Stimulated activated naive CD8-positive, alpha-beta T cell treated with anti-CD3 and anti-CD28 coated beads, Interleukin-15, Interleukin-2, amounts not matched to agents 100 U/mL and 50 U/mL, for 24 hours (primary cell): ENCODE data around the gene TANK.

Experiments
- ATAC-seq: fragments of 150-1000 bp; cut with Tn5 transposase; one replicate; pipeline ENCODE4 v1.10.0; 2021
- DNase-seq: peaks from one replicate; pipeline ENCODE4 v3.0.0; 2021

TANK gene

DNA sequence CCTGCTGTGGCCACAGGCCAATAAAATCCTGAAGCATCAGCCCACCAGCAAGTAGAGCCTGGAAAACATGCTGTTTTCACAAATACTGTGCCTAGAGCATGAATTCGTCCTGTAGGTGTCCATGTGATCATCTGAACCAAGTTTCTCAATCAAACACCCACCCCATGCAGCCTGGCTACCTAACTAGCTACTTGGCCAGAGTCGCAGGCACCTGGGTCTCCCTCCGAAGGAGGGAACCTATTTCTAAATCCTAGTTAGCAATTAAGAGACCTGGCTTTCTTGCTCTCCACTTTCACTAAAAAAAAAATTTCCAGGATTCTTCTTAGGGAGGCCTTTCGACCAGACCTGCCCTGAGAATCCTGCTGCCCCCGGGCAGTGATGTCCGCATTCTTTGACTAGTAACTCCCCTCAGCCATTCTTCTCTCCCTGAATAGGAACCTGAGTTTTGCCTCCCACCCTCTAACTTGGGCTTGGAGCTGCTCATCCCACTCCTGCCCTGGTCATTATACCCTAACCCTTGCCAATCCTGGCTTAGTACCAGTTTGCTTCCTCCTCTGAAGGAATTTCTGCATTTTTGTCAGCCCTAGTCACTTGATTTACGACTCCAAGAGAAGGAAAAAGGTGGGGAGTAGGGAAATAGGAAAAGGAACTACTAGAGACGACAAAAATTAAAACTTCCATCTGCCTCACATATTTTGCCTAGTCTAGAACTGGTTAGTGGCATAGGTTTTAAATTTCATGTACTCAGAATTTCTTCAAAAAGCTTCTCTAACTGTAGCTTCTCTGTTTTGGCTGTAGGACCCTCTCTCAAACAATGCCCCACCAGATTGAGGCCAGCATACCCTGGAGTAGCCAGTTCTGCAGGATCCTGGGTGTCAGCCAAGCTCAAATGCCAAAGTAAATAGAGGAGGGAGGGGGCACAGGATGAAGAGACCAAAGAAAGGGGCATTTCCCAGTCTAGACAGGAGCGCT, 25.4 kb upstream of the TANK start:
- no peak for DNase-seq
- no peak for ATAC-seq

DNA sequence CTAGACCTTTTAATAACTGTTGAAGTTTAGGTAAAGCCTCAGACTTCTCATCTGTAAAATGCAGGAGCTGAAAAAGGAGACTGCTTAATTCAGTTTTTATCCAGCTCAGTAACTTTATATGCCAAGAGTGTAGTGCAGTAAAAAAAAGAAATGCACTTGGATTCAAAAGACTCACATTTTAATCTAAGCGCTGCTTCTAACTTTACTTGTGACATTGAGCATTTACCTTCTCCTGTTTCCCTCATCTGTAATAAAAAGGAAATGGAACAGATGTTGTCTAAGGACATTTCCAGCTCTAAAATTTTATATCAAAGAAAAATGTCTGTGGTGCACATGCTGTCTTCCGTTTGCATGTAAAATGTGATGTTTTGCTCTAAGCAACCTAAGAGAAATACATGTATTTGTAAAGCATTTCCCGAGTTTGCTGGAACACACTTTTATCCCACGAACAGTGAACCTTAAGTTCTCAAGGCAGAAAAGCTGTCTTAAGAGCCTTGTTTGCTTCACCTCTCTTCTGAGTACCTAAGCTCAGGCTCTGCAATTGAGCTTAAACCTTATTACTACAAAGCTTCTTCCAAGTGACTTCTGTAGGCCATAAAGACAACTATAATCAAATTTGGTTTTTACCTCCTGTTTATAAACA, 24.2 kb upstream of the TANK start:
- DNase-seq (no peak), ATAC-seq (no peak)

DNA sequence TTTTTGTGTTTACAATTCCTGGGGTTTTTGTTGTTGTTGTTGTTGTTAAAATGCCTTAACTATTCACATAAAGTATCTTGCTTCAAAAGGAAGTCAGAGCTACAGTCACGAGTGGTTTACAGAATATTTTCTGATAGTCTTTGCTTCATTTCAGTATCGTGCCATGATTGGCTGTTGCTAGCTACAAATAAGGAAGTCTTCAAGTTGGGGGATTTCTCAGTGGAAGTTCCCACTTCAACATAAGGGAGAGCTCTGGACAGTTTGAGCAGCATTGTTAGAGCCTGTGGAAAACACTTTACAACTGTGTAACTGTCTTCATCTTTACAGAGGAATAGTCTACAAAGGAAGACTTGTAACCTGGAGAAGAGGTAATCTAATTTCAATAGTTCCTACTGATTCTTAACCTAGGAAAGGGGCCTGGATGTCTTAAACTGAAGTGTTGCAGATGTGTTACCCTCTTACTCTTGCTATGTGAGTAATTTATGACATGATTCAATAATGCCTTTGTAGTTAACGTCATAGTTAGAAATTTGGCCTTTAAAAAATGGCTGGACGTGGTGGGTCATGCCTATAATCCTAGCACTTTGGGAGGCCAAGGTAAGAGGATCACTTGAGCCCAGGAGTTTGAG, 23.4 kb upstream of the TANK start:
- ATAC-seq = peak; percentile 90
- peak; percentile 24 for DNase-seq

DNA sequence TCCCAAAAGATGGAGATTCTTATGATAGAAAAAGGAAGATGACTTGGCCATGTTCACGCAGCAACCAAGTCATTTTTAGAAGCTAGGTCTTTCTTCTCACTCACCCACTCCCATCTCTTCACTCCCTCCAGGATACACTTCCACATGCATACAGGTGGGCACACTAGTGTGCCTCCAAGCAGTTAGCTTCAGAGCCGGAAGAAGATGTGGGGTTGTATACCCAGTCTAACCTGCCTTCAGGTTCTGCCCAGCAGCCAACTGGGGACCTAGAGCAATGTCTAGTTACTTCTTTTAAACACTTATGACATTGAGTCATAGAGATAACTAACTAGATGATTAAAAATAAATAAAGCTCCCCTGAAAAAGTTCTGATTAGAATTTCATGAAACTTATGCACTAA, 21.8 kb upstream of the TANK start:
- peak; percentile 38 for ATAC-seq

DNA sequence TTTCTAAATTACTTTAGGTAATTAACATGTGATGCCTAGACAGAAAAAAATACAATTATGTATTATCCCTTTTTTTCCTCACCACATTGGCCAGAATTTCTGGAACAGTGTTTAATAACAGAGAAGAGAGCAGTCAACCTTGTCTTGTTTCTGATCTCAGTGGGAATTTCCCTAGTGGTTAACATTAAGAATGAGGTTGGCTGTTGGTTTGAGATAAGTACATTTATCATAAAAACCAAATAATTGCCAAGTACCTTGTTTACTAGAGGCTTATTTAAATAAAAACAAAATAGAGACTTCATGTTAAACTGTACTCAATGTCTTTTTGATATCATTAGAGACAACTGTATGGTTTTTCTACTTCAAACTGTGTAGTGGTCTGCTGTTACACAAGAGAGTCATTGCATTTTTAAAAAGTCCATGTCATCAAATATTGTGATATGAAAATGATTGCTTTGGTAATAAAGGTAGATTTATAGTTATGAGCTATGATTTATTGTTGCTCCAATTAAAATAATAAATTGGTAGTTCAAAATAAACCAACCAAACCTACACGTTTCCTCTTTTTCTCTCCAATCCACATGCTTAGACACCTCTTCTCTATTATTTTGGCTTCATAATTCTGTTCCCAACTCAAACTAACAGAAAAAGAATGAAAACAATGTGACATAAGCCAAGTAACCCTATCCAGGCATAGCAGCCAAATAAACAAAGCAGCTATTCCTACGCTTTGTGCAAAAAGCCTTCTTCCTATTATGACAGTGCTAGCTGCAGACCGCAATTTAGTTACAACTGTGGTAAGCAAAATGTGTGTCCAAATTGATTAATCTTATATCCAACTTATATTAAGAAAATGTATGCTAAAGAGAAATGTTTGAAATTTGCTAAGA, 20.9 kb upstream of the TANK start:
- peak; percentile 40 for ATAC-seq
- no peak for DNase-seq

More for the DNA sequence above, 21.8 kb upstream of the TANK start:
- DNase-seq = peak; percentile 25

DNA sequence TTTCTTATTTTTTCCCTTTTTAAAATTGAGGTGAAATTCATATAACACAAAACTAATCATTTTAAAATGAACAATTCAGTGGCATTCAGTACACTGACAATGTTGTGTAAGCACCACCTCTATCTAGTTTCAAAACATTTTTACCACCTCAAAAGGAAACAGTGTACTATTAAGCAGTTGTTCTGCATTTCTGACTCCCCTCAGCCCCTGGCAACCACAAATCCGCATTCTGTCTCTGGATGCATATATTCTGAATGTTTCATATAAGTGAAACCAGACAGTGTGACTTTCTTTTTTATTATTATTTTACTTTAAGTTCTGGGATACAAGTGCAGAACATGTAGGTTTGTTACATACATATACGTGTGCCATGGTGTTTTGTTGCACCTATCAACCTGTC, 19.2 kb upstream of the TANK start:
- no peak for DNase-seq
- peak; percentile 38 for ATAC-seq

DNA sequence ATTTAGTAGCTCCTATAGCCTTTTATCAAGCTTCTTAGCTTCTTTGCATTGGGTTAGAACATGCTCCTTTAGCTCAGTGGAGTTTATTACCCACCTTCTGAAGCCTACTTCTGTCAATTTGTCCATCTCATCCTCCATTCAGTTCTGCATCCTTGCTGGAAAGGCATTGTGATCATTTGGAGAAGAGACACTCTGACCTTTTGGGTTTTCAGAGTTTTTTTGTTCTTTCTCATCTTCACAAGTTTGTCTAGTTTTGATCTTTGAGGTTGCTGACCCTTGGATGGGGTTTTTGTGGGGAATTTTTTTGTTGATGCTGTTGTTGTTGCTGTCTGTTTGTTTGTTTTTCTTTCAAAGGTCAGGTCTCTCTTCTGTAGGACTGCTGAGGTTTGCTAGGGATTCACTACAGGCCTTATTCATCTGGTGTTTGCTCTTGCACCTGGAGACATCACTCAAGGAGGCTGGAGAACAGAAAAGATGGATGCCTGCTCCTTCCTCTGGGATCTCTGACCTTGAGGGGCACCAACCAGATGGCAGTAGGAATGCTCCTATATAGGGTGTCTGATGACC, 13.9 kb upstream of the TANK start:
- no peak for DNase-seq
- ATAC-seq = no peak

DNA sequence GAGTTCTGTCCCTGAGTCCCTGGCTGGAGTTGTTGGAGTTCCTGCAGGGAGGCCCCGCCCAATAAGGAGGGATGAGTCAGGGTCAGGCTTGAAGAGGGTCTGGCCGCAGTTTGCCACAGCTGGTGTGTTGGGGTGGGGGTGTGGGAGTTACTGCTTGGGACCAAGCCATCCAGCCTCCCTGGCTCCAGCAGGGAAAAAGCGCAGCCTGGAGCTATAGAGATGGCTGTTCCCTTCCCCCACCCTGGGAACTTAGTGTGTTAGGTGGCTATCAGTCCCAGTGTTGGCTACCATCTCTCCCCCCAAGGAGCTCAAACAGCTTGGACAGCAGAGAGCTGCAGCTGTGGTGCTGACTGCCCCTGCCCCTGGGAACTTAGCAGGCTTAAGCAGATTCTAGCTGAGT, 13.2 kb upstream of the TANK start:
- DNase-seq = no peak
- ATAC-seq = no peak

DNA sequence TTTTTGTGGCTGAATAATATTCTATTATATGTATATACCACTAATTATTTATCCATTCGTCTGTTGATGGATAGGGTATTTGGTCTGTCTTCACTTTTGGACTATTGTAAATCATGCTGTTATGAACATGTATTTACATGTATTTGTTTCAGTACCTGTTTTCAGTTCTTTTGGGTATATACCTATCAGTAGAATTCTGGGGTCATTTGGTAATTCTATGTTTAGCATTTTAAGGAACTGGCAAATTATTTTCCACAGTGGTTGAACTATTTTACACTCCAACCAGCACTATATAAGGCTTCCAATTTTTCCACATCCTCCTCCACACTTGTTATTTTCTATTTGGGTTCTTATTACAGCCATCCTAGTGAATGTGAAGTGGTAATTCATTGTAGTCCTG, 12.4 kb upstream of the TANK start:
- DNase-seq (no peak), ATAC-seq (no peak)

DNA sequence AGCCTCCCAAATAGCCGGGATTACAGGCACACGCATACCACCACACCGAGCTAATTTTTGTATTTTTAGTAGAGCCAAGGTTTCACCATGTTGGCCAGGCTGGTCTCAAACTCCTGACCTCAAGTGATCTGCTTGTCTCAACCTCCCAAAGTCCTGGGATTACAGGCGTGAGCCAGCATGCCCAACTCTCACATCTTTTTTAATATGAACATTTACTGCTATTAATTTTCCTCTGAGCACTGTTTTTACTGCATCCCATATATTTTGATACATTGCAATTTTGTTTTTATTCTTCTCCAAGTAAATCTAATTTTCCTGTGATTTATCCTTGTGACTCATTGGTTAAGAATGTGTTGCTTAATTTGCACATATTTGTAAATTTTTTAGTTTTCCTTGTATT, 9.5 kb upstream of the TANK start:
- DNase-seq (no peak), ATAC-seq (no peak)

DNA sequence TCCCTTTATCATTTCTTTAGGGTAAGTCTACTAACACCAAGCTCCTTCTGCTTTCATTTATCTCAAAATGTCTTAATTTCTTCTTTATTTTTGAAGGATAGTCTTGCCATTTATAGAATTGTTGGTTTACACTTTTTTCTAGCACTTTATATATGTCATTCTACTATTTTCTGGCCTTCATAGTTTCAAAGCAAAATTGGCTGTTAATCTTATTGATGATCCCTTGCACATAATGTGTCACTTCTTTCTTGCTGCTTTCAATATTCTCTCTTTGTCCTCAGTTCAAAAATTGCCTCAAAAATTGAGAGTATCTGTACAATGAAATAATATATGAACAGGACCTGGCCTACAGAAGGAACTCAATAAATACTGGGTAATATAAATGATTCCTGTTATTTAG, 7.9 kb upstream of the TANK start:
- ATAC-seq (no peak), DNase-seq (no peak)

DNA sequence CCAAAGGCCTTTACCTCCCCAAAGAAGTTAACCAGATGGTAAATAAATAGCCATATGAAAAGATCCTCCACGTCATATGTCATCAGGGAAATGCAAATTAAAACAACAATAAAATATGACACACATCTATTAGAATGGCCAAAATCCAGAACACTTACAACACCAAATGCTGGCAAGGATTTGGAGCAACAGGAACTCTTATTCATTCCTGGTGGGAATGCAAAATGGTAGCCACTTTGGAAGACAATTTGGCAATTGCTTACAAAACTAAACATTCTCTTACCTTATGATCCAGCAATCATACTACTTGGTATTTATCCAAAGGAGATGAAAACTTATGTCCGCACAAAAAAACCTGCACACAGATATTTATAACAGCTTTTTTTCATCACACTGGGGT, 1.3 kb upstream of the TANK start:
- ATAC-seq = no peak
- DNase-seq = no peak

DNA sequence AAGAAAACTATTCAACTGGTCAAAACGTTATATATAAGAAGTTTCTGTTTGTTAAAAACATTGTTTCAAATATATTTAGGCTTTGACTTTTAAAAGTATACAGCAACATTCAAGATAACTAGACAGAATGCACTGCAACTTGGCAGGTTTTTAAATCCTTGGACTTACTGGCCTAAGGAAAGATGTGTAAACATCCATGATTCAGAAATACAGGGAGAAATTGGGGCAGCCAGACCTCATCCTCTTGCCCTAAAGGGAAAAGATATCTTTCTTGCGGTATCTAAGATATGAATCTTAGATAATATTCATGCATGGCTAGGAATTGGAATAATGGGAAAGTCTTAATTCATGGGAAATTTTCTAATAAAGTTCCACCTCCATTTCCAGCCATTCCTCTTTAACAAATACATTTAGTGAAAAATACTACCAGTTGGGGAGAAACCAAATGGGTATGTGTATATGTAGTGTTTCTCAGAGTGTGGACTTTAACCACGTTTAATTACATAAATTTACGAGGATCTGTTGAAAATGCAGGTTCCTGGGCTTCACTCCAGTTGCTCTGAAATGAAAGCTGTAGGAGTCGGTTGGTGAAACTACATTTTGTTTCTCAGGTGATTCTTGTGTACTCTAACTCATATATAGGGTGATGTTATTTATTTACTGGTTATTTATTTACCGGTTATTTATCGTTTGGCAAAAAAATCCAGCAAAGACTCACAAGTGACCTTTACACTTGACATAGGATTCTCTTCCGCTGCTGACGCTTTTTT, 587 bp upstream of the TANK start:
- ATAC-seq = no peak
- DNase-seq = no peak

DNA sequence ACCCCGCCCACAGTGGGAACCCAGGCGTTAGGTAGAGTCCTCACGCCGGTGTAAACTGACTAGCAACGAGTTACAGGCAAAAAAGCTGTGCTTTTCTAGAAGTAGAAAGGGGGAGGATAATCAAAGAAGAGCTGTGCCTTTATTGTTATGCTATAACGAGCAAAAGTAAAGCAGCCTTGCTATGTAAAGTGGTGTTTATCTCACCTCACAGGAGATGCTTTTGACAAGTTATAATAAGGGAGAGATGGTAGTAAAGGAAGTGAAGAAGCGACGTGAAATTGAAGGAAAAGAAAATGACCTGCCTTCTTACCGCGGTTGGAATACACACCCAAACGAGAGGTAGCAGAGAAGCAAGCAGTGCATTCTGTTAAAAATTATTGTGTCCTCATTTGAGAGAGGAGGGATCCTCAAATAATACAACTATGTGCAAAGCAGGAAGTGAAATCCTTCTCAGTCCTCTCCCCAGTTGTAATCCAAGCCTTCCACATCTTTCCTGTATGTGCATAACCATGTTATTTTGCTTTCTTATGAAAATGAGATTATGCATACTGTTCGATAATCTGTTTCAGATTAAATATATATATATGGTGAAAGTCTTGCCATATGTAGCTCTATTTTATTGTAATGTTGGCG, 962 bp downstream of the TANK start:
- ATAC-seq = peak; percentile 24
- no peak for DNase-seq

DNA sequence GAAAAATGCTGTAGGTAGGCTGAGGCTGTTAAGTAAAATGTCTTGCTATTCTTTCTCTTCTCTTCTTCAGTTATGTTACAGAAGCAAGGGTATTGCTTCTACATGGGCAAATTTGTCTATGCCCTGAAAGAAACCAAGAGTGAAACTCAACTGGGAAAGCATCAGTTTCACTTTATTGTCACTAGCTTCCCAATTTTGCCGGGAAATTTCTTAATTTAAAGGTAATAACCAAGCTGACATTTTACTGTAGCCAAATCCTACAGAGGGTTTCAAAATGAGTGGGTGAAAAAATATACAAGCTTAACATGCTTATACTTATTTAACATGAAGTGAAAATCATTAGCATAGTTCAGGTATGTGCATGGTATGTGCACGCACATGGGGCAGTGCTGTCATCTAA, 3.2 kb downstream of the TANK start:
- ATAC-seq (no peak), DNase-seq (no peak)

DNA sequence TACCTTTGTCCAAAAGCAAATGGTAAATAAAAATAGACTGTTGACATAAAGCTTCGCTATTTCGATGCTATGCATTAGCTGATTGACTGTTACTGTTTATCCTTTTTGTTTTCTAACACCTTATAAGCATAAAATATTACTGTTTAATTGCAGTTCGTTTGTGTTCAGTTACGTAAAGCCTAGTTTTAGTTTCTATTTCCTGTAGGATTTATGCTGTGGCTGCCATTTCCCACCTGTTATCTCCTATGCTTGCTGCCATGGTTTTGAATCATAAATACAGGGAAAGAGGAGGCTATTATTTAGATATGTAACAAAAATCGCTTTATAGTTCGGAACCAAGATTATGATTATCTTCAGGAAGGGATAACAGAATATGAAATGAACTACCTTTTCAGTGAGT, 3.9 kb downstream of the TANK start:
- DNase-seq = no peak
- ATAC-seq = no peak

DNA sequence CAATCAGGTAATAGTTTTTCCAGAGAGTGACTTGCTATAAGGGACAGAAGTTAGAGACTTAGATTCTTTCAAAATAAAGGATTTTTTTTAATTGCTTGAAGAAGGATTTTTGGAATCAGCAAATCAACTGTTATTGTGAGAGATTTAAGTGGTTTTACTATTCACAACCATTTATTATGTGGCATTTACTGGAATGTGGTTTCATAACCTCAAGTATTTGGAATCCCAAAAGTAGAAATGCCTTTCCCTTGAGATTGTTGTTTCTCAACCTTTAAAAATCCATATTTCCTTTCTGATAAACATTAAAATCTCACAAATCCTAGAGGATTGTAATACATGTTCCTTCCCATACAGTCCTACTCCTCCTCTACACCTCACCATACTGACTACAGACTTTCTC, 5.0 kb downstream of the TANK start:
- no peak for ATAC-seq
- no peak for DNase-seq

DNA sequence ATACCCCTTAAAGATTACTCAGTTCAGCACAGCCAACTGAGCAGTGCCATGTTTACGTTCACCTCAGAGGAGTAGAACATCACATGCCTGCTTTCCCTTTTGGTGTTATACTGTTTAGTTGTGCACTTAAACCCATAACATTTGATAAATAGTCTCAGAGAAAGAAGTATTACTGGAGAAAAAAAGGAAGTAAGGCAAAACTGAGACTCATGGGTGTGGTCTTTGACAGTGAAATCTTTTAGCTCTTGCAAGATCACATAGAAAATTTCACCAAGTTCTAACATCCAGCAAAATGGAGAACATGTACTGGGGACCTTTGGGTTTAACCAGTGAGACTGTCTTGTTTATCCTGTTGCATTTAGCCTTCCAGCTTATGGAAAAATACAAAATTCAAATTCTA, 5.6 kb downstream of the TANK start:
- DNase-seq (no peak), ATAC-seq (no peak)

DNA sequence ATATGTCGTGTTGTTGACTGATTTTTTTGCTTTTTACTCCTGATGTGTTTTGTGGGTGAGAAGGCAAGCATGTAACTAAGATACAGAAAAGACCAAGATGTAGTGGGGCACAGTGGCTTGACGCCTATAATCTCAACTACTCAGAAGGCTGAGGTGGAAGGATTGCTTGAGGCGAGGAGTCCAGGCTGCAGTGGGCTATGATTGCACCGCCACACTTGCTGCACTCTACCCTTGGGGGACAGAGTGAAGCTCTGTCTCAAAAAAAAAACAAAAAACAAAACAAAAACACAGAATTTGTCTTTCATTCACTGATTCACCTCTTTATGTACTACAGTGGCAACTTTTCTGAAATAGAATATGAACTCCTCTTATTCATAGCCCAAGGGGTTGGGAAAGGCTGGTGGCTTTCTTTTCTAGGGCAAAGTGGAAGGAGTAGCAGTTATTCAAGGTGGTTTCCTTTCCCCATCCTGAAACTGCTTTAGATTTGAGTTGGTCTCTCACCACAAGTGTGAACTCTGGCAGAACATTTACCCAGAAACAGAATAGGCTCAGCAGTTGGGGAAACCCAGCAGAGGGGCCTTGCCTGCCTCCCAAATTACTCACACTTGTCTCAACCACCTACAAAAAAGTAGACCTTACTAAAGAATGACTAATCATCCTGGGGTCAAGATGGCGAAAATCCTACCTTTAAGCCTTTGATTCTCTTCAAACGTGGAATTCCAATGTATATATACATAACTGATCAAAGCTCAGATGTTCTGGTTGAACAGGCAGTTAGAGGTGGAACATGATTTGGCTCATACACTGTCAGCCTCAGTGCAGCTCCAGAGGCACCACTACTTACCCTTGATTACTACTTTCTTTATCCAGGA, 6.5 kb downstream of the TANK start:
- ATAC-seq (peak; percentile 95), DNase-seq (peak; percentile 64)

DNA sequence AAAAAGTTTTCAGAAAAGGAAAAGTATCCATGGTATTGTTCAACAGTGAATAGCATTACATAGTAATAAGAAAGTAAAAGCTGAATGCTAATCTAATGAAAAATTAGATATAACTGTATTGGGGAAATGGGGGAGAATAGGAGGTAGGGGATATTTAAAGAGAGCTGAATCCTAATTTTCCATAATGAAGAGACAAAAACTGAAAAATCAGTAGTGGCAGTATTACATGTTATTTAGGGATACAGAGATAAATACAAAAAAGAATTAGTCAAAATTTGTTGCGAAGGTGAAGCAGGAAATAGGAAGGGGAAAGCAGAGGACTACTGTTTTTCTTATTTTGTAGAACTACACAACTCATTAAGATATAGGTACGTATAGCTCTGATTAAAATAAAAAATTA, 9.1 kb downstream of the TANK start:
- DNase-seq = no peak
- ATAC-seq = no peak
